Astrocyte of the spinal cord (primary cell): ENCODE data around the gene PRCC.

Source experiments
- DNase-seq: peaks from one replicate; pipeline ENCODE4 v3.0.0; 2011; ENCODE audit warnings: low read depth, low spot score
- H3K4me3 ChIP-seq: 2 replicates; pipeline ENCODE4 v1.5.1; 2011; ENCODE audit warnings: low read depth, mild to moderate bottlenecking, low read length, moderate library complexity
- in situ Hi-C: cut with HindIII; loops from 2 replicates; pipeline ENCODE4 v1.10.0; 2017; ENCODE audit warnings: low sequenced_read_pairs
- TF ChIP-seq, protein P1 (sequence below): IDR thresholded peaks from 2 replicates; pipeline ENCODE4 v1.5.1; 2012; ENCODE audit warnings: low read depth, mild to moderate bottlenecking, low read length, inconsistent platforms

The PRCC gene

GRCh38 chr1:156826630-156827029, 59.3 kb downstream of the PRCC start:
- H3K4me3 ChIP-seq = no peak overlapping the region
- no peak for DNase-seq
- in situ Hi-C loops = no loop called here
- TF ChIP-seq, protein P1, sequence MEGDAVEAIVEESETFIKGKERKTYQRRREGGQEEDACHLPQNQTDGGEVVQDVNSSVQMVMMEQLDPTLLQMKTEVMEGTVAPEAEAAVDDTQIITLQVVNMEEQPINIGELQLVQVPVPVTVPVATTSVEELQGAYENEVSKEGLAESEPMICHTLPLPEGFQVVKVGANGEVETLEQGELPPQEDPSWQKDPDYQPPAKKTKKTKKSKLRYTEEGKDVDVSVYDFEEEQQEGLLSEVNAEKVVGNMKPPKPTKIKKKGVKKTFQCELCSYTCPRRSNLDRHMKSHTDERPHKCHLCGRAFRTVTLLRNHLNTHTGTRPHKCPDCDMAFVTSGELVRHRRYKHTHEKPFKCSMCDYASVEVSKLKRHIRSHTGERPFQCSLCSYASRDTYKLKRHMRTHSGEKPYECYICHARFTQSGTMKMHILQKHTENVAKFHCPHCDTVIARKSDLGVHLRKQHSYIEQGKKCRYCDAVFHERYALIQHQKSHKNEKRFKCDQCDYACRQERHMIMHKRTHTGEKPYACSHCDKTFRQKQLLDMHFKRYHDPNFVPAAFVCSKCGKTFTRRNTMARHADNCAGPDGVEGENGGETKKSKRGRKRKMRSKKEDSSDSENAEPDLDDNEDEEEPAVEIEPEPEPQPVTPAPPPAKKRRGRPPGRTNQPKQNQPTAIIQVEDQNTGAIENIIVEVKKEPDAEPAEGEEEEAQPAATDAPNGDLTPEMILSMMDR = no peak

DNA sequence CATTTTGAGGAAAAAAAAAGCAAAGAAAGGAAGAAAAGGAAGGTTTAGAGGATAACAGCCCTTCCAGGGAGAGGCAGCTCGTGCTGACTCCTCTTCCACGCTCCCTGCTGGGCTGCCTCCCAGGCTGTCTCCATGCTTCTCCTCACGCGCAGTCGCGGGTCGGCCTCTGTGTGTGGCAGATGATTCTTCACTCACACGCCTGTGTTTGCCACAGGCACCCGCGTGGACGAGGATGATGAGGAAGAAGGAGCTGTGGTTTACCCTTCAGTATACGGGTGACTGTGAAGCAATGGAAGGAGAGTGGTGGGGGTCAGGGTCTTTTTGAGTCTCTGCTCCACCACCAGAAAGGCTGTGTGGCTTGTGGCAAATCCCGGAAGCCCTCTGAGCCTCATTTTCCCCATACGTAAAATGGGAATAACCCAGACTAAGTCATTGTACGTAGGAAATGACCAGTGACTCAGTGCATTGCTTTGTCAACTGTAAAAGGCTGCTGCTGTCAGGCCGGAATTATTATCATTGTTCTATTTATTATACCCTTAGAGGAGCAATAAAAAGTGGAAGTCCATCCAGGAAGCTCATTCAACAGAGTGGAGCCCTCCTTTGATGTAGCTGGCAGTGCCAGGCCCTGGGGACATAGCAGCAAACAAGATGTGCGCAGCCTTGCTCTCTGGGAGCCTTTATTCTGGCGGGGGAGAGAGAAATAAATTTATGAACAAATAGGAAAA, 61.2 kb downstream of the PRCC start:
- in situ Hi-C loops = no loop called here
- TF ChIP-seq, protein P1 = no peak
- H3K4me3 ChIP-seq = no peak overlapping the region
- no peak for DNase-seq

- H3K4me3 ChIP-seq = no peak overlapping the region
- TF ChIP-seq, protein P1 = peak; percentile 8
- no peak for DNase-seq
- in situ Hi-C loops = no loop called here
These were observed 65.1 kb downstream of the PRCC start for GRCh38 chr1:156832434-156832833.

- in situ Hi-C loops = no loop called here
- no peak for DNase-seq
- H3K4me3 ChIP-seq = no peak overlapping the region
- TF ChIP-seq, protein P1 = no peak
These were observed 66.3 kb downstream of the PRCC start for GRCh38 chr1:156833603-156834002.

DNA sequence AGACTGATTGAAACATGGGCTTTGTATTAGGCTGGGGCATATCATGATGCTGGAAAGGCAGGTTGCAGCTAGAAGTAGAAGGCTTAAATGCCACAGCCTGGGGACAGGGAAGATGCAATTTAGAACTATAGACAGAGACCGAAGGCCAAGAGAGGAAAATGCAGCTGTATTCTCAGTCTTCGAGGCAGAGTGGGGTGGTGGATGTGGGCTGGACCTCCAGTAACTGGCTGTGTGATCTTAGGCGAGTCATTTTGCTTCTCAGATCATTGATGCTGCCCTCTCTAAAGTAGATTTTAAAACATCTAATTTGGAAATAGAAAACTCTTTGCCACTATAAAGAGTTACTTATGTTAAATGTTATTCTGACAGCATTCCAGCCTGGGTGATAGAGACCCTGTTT, 67.0 kb downstream of the PRCC start:
- no peak overlapping the region for H3K4me3 ChIP-seq
- no peak for DNase-seq
- TF ChIP-seq, protein P1 = no peak
- in situ Hi-C loops = no loop called here

DNA sequence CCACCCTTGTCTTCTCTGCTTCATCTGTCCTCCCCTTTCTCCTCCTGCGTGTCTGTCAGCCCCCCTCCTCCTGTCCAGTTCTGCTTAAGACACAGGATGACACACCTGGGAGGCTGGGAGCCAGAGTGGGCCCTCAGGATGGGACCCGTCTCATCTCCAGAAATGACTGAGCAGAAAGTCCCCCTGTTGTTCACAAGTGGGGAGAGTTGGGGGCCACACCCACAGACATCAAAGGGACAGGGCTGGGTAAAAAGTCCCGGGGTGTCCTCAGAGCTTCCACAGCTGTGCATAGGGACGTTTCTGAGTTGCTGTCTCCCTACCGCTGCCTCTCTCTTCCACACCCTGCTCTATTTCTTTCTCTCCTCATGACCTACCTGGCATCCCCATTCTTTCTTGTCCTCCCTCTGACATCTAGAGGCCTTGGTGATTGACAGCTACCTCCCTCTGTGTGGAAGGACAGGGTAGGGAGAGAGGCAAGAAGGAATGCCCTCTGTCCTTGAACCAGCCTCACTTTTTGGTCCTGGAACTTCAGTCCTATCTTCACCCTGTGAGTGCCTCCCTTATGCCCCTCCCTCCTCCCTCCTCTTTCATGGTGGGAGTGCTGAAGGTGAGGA, 68.8 kb downstream of the PRCC start:
- TF ChIP-seq, protein P1 = no peak
- no peak overlapping the region for H3K4me3 ChIP-seq
- in situ Hi-C loops = no loop called here
- DNase-seq = no peak
